GM19438 (cell line): ENCODE data around the gene CCDC83.

ENCODE experiments used
- ATAC-seq: cut with Tn5 transposase; IDR thresholded peaks from one replicate; pipeline ENCODE4 v1.9.1; 2021; ENCODE audit warnings: low read depth; ENCODE audit not compliant: unreplicated experiment

The CCDC83 gene

GRCh38 chr11:85965202-85965601, 110.0 kb downstream of the CCDC83 start:
- no peak for ATAC-seq

GRCh38 chr11:85967457-85967856, 112.3 kb downstream of the CCDC83 start:
- ATAC-seq = no peak
